ENCODE results near the gene KLHL3.

DNA sequence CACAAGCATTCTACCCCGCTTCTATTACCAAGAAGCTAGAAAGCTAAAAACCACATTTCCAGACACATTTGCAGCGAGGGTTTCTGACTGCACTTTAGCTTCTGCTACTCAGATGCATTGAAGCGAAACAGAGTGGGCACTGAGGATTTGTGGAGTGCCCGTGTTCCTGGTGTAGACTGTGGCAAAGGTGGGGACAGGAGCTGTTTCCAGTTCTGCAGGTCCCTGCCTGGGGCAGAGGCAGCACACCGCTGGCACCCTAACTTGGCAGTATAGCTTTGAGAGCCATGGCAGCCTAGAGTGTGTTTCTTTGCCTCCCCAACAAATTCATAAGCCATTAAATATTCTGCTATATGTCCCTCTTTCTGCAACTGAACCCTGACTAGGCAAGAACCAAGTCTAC lies 128.1 kb downstream of the KLHL3 start:
- TF ChIP-seq ZNF219 (CRISPR knock-in tag; IDR thresholded peaks at IDR 0.05; ENCODE audit: borderline replicate concordance): no peak
- no peak for TF ChIP-seq CREB1 (CRISPR knock-in tag; IDR thresholded peaks at IDR 0.05)
- TF ChIP-seq NR3C1 (CRISPR knock-in tag; conservative IDR thresholded peaks at IDR 0.05; ENCODE audit: low read depth): no peak
- TF ChIP-seq, protein P1, sequence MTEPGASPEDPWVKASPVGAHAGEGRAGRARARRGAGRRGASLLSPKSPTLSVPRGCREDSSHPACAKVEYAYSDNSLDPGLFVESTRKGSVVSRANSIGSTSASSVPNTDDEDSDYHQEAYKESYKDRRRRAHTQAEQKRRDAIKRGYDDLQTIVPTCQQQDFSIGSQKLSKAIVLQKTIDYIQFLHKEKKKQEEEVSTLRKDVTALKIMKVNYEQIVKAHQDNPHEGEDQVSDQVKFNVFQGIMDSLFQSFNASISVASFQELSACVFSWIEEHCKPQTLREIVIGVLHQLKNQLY (CRISPR knock-in tag; IDR thresholded peaks at IDR 0.05): no peak
- TF ChIP-seq NR2C2 (CRISPR knock-in tag; IDR thresholded peaks at IDR 0.05): no peak
